Measurements from ENCODE around the gene GPD2. TPM values are rescaled to one million over a fixed set of nuclear protein-coding genes. Genes with fewer than 3 reads are reported as not detected.

GPD2 gene
- total RNA-seq, 4 donors from 2014 or later, result 16.7 to 51.5 (median 26.8) TPM

- Histone ChIP-seq H3K4me1 (peaks cover 0 to 8% (median 0%) of the 10 kb centered on the region in 3 donors), H3K4me3 (no peak overlapping the region), H3K9me3 (peaks cover 0 to 6% (median 0%) of the 10 kb centered on the region in 3 donors), H3K36me3 (peaks cover 0 to 9% of the 10 kb centered on the region in 2 donors), H3K27me3 (no peaks in the 10 kb centered on the region), H3K27ac (no peak overlapping the region)
- ATAC-seq, result no peak
- 82 to 100% methylated on average over 1 to 2 of the region's 2 CpGs for WGBS, 2 donors (ENCODE audit: low coverage in 1 of 2)
- TF ChIP-seq EP300 (IDR thresholded peaks at IDR 0.05) (no peak), POLR2AphosphoS5 (IDR thresholded peaks at IDR 0.05) (no peak), CTCF (IDR thresholded peaks at IDR 0.05) (no peak), POLR2A (IDR thresholded peaks at IDR 0.05) (no peak)
Observed at GRCh38 chr2:156532989-156533388, 96.8 kb downstream of the GPD2 start.

- Histone ChIP-seq H3K4me1 (peaks cover 12 to 37% (median 20%) of the 10 kb centered on the region in 3 donors), H3K36me3 (peaks cover 0 to 4% of the 10 kb centered on the region in 2 donors), H3K9me3 (peaks cover 0 to 6% (median 0%) of the 10 kb centered on the region in 3 donors), H3K27me3 (no peaks in the 10 kb centered on the region), H3K4me3 (no peak overlapping the region), H3K27ac (no peak overlapping the region)
- TF ChIP-seq POLR2AphosphoS5 (IDR thresholded peaks at IDR 0.05), result no peak
- no peak for TF ChIP-seq CTCF (IDR thresholded peaks at IDR 0.05)
- TF ChIP-seq POLR2A (IDR thresholded peaks at IDR 0.05), result no peak
- TF ChIP-seq EP300 (IDR thresholded peaks at IDR 0.05), result no peak
- ATAC-seq, result no peak
- WGBS, 2 donors (ENCODE audit: low coverage in 1 of 2), result 85 to 100% methylated on average over 2 of the region's 2 CpGs
Observed at GRCh38 chr2:156536534-156536933, 100.4 kb downstream of the GPD2 start.

DNA sequence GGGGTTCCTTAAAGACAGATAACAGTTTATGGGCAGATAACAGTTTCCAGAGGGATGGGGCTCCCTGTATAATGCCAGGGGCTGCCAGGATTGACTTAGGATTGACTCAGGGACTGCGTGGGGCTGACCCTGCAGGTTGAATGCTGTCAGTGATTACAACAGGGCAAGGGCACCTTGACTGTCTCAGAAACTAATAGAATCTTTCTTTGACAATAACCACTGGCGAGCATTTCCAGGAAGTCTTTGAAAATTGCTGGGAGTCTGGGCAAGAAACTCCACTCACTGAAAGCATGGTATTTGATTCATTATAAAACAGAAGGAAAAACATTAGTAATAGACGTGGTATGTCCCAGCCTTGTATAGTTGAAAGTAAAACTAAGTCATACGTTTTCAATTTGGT lies 101.0 kb downstream of the GPD2 start:
- Histone ChIP-seq H3K27ac (no peak overlapping the region), H3K36me3 (no peaks in the 10 kb centered on the region), H3K4me1 (peaks cover 14 to 41% (median 21%) of the 10 kb centered on the region in 3 donors), H3K27me3 (no peaks in the 10 kb centered on the region), H3K4me3 (no peak overlapping the region), H3K9me3 (peaks cover 0 to 6% (median 0%) of the 10 kb centered on the region in 3 donors)
- ATAC-seq, result peak; percentile 47
- 40 to 46% methylated on average over 3 to 4 of the region's 4 CpGs for WGBS, 2 donors (ENCODE audit: low coverage in 1 of 2)
- no peak for TF ChIP-seq POLR2A (IDR thresholded peaks at IDR 0.05)
- TF ChIP-seq EP300 (IDR thresholded peaks at IDR 0.05), result no peak
- TF ChIP-seq CTCF (IDR thresholded peaks at IDR 0.05), result no peak
- no peak for TF ChIP-seq POLR2AphosphoS5 (IDR thresholded peaks at IDR 0.05)

DNA sequence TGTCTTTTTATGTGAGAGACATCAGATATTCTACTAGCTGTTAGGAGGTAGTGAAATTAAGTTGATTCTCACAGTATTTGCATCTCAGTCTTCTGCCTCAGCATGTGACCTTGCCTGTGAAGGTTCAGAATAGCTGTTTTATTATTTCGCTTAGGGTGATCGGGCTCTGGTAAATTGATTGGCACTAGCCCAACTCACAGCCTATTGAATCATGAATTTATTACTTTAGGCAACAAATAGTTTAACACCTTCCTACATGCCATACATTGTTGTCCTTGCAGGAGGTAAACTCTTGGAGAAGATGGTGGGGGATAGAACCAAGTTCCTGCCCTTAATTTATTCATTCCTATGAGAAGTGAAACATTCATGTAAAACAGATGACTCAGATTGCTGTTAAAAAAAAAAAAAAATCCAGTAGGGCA lies 101.9 kb downstream of the GPD2 start:
- Histone ChIP-seq H3K27ac (no peak overlapping the region), H3K36me3 (no peaks in the 10 kb centered on the region)

More for the DNA sequence above, 101.9 kb downstream of the GPD2 start:
- Histone ChIP-seq H3K4me1 (peaks cover 16 to 48% (median 21%) of the 10 kb centered on the region in 3 donors), H3K9me3 (peaks cover 0 to 6% (median 0%) of the 10 kb centered on the region in 3 donors), H3K27me3 (no peaks in the 10 kb centered on the region), H3K4me3 (no peak overlapping the region)
- no peak for TF ChIP-seq EP300 (IDR thresholded peaks at IDR 0.05)
- no peak for TF ChIP-seq POLR2A (IDR thresholded peaks at IDR 0.05)
- TF ChIP-seq POLR2AphosphoS5 (IDR thresholded peaks at IDR 0.05), result no peak
- TF ChIP-seq CTCF (IDR thresholded peaks at IDR 0.05), result no peak
- no peak for ATAC-seq
- 92 to 100% methylated on average over 2 of the region's 2 CpGs for WGBS, 2 donors (ENCODE audit: low coverage in 1 of 2)
